ENCODE data around the gene KRT6C. TPM values are rescaled to one million over a fixed set of nuclear protein-coding genes. Genes with fewer than 3 reads are reported as not detected.
A peak's percentile ranks its signal among the peaks of the same experiment; 100 is the strongest.
"Not testable (repeated sequence)": the region's sequence is repeated elsewhere in the genome, so short reads cannot be mapped to it uniquely, and the experiment has no call there.

Gene KRT6C
- total RNA-seq, 4 donors from 2014 or later = 0.13 to 11.0 (median 1.0) TPM; not detected in 1

GRCh38 chr12:52454411-52455201 is 19.0 kb downstream of the KRT6C start:
- peak in 1 of 2 donors; percentile 60 for DNase-seq (ENCODE audit: low spot score in 2 of 2)
- no peak overlapping the region for H3K4me3 ChIP-seq (ENCODE audit: low read depth, poor library complexity, severe bottlenecking)
- WGBS, 2 donors = 63 to 67% methylated on average over 3 of the region's 3 CpGs
- TF ChIP-seq POLR2A (IDR thresholded peaks at IDR 0.05) = no peak
- TF ChIP-seq CTCF (IDR thresholded peaks at IDR 0.05) = no peak
- intact Hi-C loops (cut with DNase I; ENCODE audit: low total_unique reads) = no loop called here

- peak in 1 of 2 donors; percentile 37 for DNase-seq (ENCODE audit: low spot score in 2 of 2)
- intact Hi-C loops (cut with DNase I; ENCODE audit: low total_unique reads) = no loop called here
- no peak within 1 kb of the TSS for H3K4me3 ChIP-seq (ENCODE audit: low read depth, poor library complexity, severe bottlenecking)
- 51 to 83% methylated on average over 6 of the region's 6 CpGs for WGBS, 2 donors
- TF ChIP-seq POLR2A (IDR thresholded peaks at IDR 0.05) (no peak), CTCF (IDR thresholded peaks at IDR 0.05) (no peak)
These were observed 21.5 kb downstream of the KRT6C start, which contains the start of gene KRT6B for GRCh38 chr12:52452101-52452500. TSS of gene KRT6B (minus strand) at chr12:52452146. CDS start at chr12:52452078, 68 bp downstream.

GRCh38 chr12:52448228-52448627 is 25.4 kb downstream of the KRT6C start:
- TF ChIP-seq CTCF (IDR thresholded peaks at IDR 0.05) (no peak), POLR2A (IDR thresholded peaks at IDR 0.05) (no peak)
- peak in 1 of 2 donors; percentile 37 for DNase-seq (ENCODE audit: low spot score in 2 of 2)
- intact Hi-C loops (cut with DNase I; ENCODE audit: low total_unique reads) = no loop called here
- no peak overlapping the region for H3K4me3 ChIP-seq (ENCODE audit: low read depth, poor library complexity, severe bottlenecking)
- WGBS, 2 donors = 63 to 67% methylated on average over 3 of the region's 3 CpGs

GRCh38 chr12:52447196-52447595 is 26.4 kb downstream of the KRT6C start:
- 90 to 97% methylated on average over 7 to 11 of the region's 11 CpGs for WGBS, 2 donors
- peak in 1 of 2 donors; percentile 68 for DNase-seq (ENCODE audit: low spot score in 2 of 2)
- intact Hi-C loops (cut with DNase I; ENCODE audit: low total_unique reads); H3K4me3 ChIP-seq (ENCODE audit: low read depth, poor library complexity, severe bottlenecking): not testable (repeated sequence)

- no peak for TF ChIP-seq CTCF (IDR thresholded peaks at IDR 0.05)
- TF ChIP-seq POLR2A (IDR thresholded peaks at IDR 0.05) = no peak
- intact Hi-C loops (cut with DNase I; ENCODE audit: low total_unique reads) = no loop called here
- 85 to 88% methylated on average over 6 of the region's 6 CpGs for WGBS, 2 donors
- peak in 1 of 2 donors; percentile 26 for DNase-seq (ENCODE audit: low spot score in 2 of 2)
- H3K4me3 ChIP-seq (ENCODE audit: low read depth, poor library complexity, severe bottlenecking) = no peak overlapping the region
These were observed 27.1 kb downstream of the KRT6C start for GRCh38 chr12:52446367-52447045.

- intact Hi-C loops (cut with DNase I; ENCODE audit: low total_unique reads) = no loop called here
- TF ChIP-seq POLR2A (IDR thresholded peaks at IDR 0.05) (no peak), CTCF (IDR thresholded peaks at IDR 0.05) (no peak)
- H3K4me3 ChIP-seq (ENCODE audit: low read depth, poor library complexity, severe bottlenecking) = no peak overlapping the region
- DNase-seq (ENCODE audit: low spot score in 2 of 2) = peak in 1 of 2 donors; percentile 34
- WGBS, 2 donors = 66 to 87% methylated on average over 3 of the region's 3 CpGs
These were observed 27.7 kb downstream of the KRT6C start for GRCh38 chr12:52445876-52446275.

Data from lower leg skin (tissue), 4 donors.